ENCODE results near the gene LAMA2. TPM values are rescaled to one million over a fixed set of nuclear protein-coding genes. Genes with fewer than 3 reads are reported as not detected.

LAMA2 gene
- total RNA-seq, 1 donor from 2014 or later: 54.0 TPM

- Mint-ChIP-seq H3K4me1 (ENCODE audit: unreplicated experiment) (no peaks in the 10 kb centered on the region), H3K9me3 (peaks cover 4% of the 10 kb centered on the region), H3K27ac (no peak overlapping the region), H3K36me3 (no peaks in the 10 kb centered on the region), H3K27me3 (no peaks in the 10 kb centered on the region), H3K4me3 (no peak overlapping the region)
- no peak for DNase-seq (ENCODE audit: extremely low spot score, unreplicated experiment)
- no peak for TF ChIP-seq CTCF (conservative IDR thresholded peaks at IDR 0.05)
Measured at GRCh38 chr6:129454488-129454887, 571.5 kb downstream of the LAMA2 start.

- no peak for DNase-seq (ENCODE audit: extremely low spot score, unreplicated experiment)
- Mint-ChIP-seq H3K27ac (no peak overlapping the region), H3K27me3 (no peaks in the 10 kb centered on the region), H3K36me3 (no peaks in the 10 kb centered on the region), H3K9me3 (peaks cover 4% of the 10 kb centered on the region), H3K4me1 (ENCODE audit: unreplicated experiment) (no peaks in the 10 kb centered on the region), H3K4me3 (no peak overlapping the region)
- TF ChIP-seq CTCF (conservative IDR thresholded peaks at IDR 0.05): no peak
Measured at GRCh38 chr6:129455126-129455769, 572.3 kb downstream of the LAMA2 start.

- Mint-ChIP-seq H3K4me3 (no peak overlapping the region), H3K27ac (no peak overlapping the region), H3K9me3 (no peaks in the 10 kb centered on the region), H3K36me3 (no peaks in the 10 kb centered on the region), H3K27me3 (no peaks in the 10 kb centered on the region), H3K4me1 (ENCODE audit: unreplicated experiment) (no peaks in the 10 kb centered on the region)
- DNase-seq (ENCODE audit: extremely low spot score, unreplicated experiment): no peak
- TF ChIP-seq CTCF (conservative IDR thresholded peaks at IDR 0.05): no peak
Measured at GRCh38 chr6:129460221-129460620, 577.3 kb downstream of the LAMA2 start.

GRCh38 chr6:129469070-129469662 lies 586.2 kb downstream of the LAMA2 start:
- Mint-ChIP-seq H3K4me1 (ENCODE audit: unreplicated experiment) (no peaks in the 10 kb centered on the region), H3K27ac (no peak overlapping the region), H3K27me3 (no peaks in the 10 kb centered on the region), H3K4me3 (no peak overlapping the region), H3K36me3 (no peaks in the 10 kb centered on the region), H3K9me3 (no peaks in the 10 kb centered on the region)
- no peak for TF ChIP-seq CTCF (conservative IDR thresholded peaks at IDR 0.05)
- no peak for DNase-seq (ENCODE audit: extremely low spot score, unreplicated experiment)

- H3K9me3 Mint-ChIP-seq: no peaks in the 10 kb centered on the region
- DNase-seq (ENCODE audit: extremely low spot score, unreplicated experiment): no peak
- TF ChIP-seq CTCF (conservative IDR thresholded peaks at IDR 0.05): no peak
- no peak overlapping the region for H3K27ac Mint-ChIP-seq
- H3K36me3 Mint-ChIP-seq: no peaks in the 10 kb centered on the region
- peaks cover 11% of the 10 kb centered on the region for H3K4me1 Mint-ChIP-seq (ENCODE audit: unreplicated experiment)
- H3K4me3 Mint-ChIP-seq: no peak overlapping the region
- H3K27me3 Mint-ChIP-seq: no peaks in the 10 kb centered on the region
Measured at GRCh38 chr6:129472239-129472638, 589.3 kb downstream of the LAMA2 start.

All from type B pancreatic cell (in vitro differentiated cells).